GM23248 (cell line): ENCODE data around the gene PINLYP. TPM values are rescaled to one million over a fixed set of nuclear protein-coding genes. Genes with fewer than 3 reads are reported as not detected.

Experiments used
- DNase-seq: peaks from one replicate; pipeline ENCODE4 v3.0.0-alpha.2; 2015
- H2AFZ ChIP-seq: fragments of 200-600 bp; sonication (generic); 2 replicates; pipeline ENCODE4 v1.6.1; 2016; ENCODE audit warnings: antibody characterized with exemption
- H3F3A ChIP-seq: fragments of 200-600 bp; sonication (generic); 2 replicates; pipeline ENCODE4 v1.6.1; 2016; ENCODE audit warnings: mild to moderate bottlenecking, antibody characterized with exemption, mixed run types; ENCODE audit not compliant: insufficient read depth
- H3K27ac ChIP-seq: fragments of 200-600 bp; sonication (generic); 2 replicates; pipeline ENCODE4 v1.5.1; 2016; ENCODE audit warnings: mild to moderate bottlenecking
- H3K27me3 ChIP-seq: fragments of 200-600 bp; sonication (generic); replicated peaks from 2 replicates; pipeline ENCODE4 v1.6.1; 2016; ENCODE audit warnings: mild to moderate bottlenecking; ENCODE audit not compliant: insufficient read depth
- H3K36me3 ChIP-seq: fragments of 200-600 bp; sonication (generic); 2 replicates; pipeline ENCODE4 v1.6.1; 2016; ENCODE audit warnings: low read depth, mild to moderate bottlenecking
- H3K4me1 ChIP-seq: fragments of 200-600 bp; sonication (generic); 2 replicates; pipeline ENCODE4 v1.6.1; 2016; ENCODE audit warnings: mild to moderate bottlenecking; ENCODE audit not compliant: insufficient read depth
- H3K4me2 ChIP-seq: fragments of 200-600 bp; sonication (generic); one replicate; pipeline ENCODE4 v1.6.1; 2016; ENCODE audit warnings: mild to moderate bottlenecking; ENCODE audit not compliant: unreplicated experiment
- H3K4me3 ChIP-seq: fragments of 200-600 bp; sonication (generic); 2 replicates; pipeline ENCODE4 v1.5.1; 2016; ENCODE audit warnings: mild to moderate bottlenecking
- H3K79me2 ChIP-seq: fragments of 200-600 bp; sonication (generic); 2 replicates; pipeline ENCODE4 v1.6.1; 2016; ENCODE audit warnings: mild to moderate bottlenecking; ENCODE audit not compliant: insufficient read depth
- H3K9ac ChIP-seq: fragments of 200-600 bp; sonication (generic); 2 replicates; pipeline ENCODE4 v1.6.1; 2016; ENCODE audit warnings: mild to moderate bottlenecking
- H3K9me2 ChIP-seq: fragments of 200-600 bp; sonication (generic); 2 replicates; pipeline ENCODE4 v1.6.1; 2016; ENCODE audit warnings: mixed run types, mild to moderate bottlenecking, moderate library complexity; ENCODE audit not compliant: insufficient read depth
- H3K9me3 ChIP-seq: fragments of 200-600 bp; sonication (generic); one replicate; pipeline ENCODE4 v1.6.1; 2017; ENCODE audit warnings: low read depth
- H4K20me1 ChIP-seq: fragments of 200-600 bp; sonication (generic); 2 replicates; pipeline ENCODE4 v1.6.0; 2016; ENCODE audit not compliant: insufficient read depth
- EZH2 ChIP-seq: fragments of 200-600 bp; sonication (generic); IDR thresholded peaks from 2 replicates; pipeline ENCODE4 v1.6.1; 2018; ENCODE audit warnings: antibody characterized with exemption, mild to moderate bottlenecking; ENCODE audit not compliant: insufficient read depth, poor library complexity, severe bottlenecking
- EZH2phosphoT487 ChIP-seq: fragments of 200-600 bp; sonication (generic); IDR thresholded peaks from 2 replicates; pipeline ENCODE4 v1.6.1; 2018; ENCODE audit warnings: antibody characterized with exemption, moderate library complexity, mild to moderate bottlenecking, low read depth; ENCODE audit not compliant: insufficient read depth
- WGBS, 2 experiments: methylation state at CpG; one replicate each; pipeline ENCODE4 v1.1.6; 2015 to 2017; ENCODE audit warnings: low lambda C conversion rate in 2 of 2, low coverage in 1 of 2; ENCODE audit errors: missing lambda C conversion rate in 2 of 2; 5-methylcytosine and 5-hydroxymethylcytosine counted together
- in situ Hi-C: fragments of 300-500 bp; cut with MboI; formaldehyde crosslinking; loops from 2 replicates; pipeline ENCODE4 v1.15.0; 2020
- polyA plus RNA-seq: library from polyadenylated mRNA; unstranded; fragments of >200 nt; fragmentation: Nextera tagmentation; extraction: Ambion mirVana; gene quantifications from 2 replicates; pipeline ENCODE4 v1.2.1, GENCODE V29; 2016
- total RNA-seq: library from RNA; depleted of rRNA; stranded (reverse); fragments of >200 nt; shearing (Covaris generic); gene quantifications from 2 replicates; pipeline ENCODE4 v1.2.3, GENCODE V29; 2014; rRNA removed

PINLYP gene
- total and polyA plus RNA-seq, 2 experiments from 2014 or later: 1.8 to 2.5 TPM

GRCh38 chr19:43628646-43629326 lies 53.2 kb downstream of the PINLYP start:
- TF ChIP-seq EZH2 (no peak), EZH2phosphoT487 (no peak)

GRCh38 chr19:43631491-43631890 lies 55.9 kb downstream of the PINLYP start:
- Histone ChIP-seq H3K27me3 (0 out of 2 replicates have a peak, but pooled peaks cover 7% of the 10 kb centered on the region), H3K9ac (no peak overlapping the region), H3K4me2 (no peak overlapping the region), H3K27ac (no peak overlapping the region), H3F3A (no peaks in the 10 kb centered on the region), H3K79me2 (no peaks in the 10 kb centered on the region), H4K20me1 (no peaks in the 10 kb centered on the region), H3K4me1 (peaks cover 15% of the 10 kb centered on the region), H3K36me3 (no peaks in the 10 kb centered on the region), H3K9me3 (no peaks in the 10 kb centered on the region), H2AFZ (no peak overlapping the region), H3K4me3 (no peak overlapping the region), H3K9me2 (no peaks in the 10 kb centered on the region)
- no peak for TF ChIP-seq EZH2
- TF ChIP-seq EZH2phosphoT487: no peak
- DNase-seq: no peak
- 53 to 62% methylated on average over 5 of the region's 5 CpGs for WGBS, 2 experiments
- in situ Hi-C loops: no loop called here

More at GRCh38 chr19:43628646-43629326, 53.2 kb downstream of the PINLYP start:
- H2AFZ ChIP-seq: no peak overlapping the region
- H3K79me2 ChIP-seq: no peaks in the 10 kb centered on the region
- no peak overlapping the region for H3K9ac ChIP-seq
- no peaks in the 10 kb centered on the region for H4K20me1 ChIP-seq
- no peaks in the 10 kb centered on the region for H3K9me2 ChIP-seq
- H3K4me2 ChIP-seq: no peak overlapping the region
- H3F3A ChIP-seq: no peaks in the 10 kb centered on the region
- no peaks in the 10 kb centered on the region for H3K9me3 ChIP-seq
- DNase-seq: no peak
- H3K27me3 ChIP-seq: 0 out of 2 replicates have a peak, but pooled peaks cover 7% of the 10 kb centered on the region
- no peaks in the 10 kb centered on the region for H3K36me3 ChIP-seq
- H3K27ac ChIP-seq: no peak overlapping the region
- in situ Hi-C loops: no loop called here
- H3K4me3 ChIP-seq: no peak overlapping the region
- H3K4me1 ChIP-seq: no peaks in the 10 kb centered on the region
- 58 to 64% methylated on average over 3 of the region's 3 CpGs for WGBS, 2 experiments

Other genes starting within 250 kb of the PINLYP start
- 0.32 and 1.1 TPM in 2 replicates for gene CD177, start 222.1 kb upstream of the PINLYP start, total RNA-seq
- 0.36 and 0.38 TPM in 2 replicates for gene CD177, start 222.1 kb upstream of the PINLYP start, polyA plus RNA-seq
- not detected in 2 replicates for gene TEX101, start 160.9 kb upstream of the PINLYP start, total RNA-seq
- gene TEX101, start 160.9 kb upstream of the PINLYP start, polyA plus RNA-seq: not detected in 2 replicates
- gene LYPD3, start 110.2 kb upstream of the PINLYP start, total RNA-seq: not detected in 2 replicates
- 0.22 and 0.28 TPM in 2 replicates for gene LYPD3, start 110.2 kb upstream of the PINLYP start, polyA plus RNA-seq
- gene PHLDB3, start 71.1 kb upstream of the PINLYP start, total RNA-seq: 5.6 and 8.9 TPM in 2 replicates
- gene PHLDB3, start 71.1 kb upstream of the PINLYP start, polyA plus RNA-seq: 3.9 and 4.6 TPM in 2 replicates
- 71.1 and 100.0 TPM in 2 replicates for gene ETHE1, start 48.6 kb upstream of the PINLYP start, total RNA-seq
- gene ETHE1, start 48.6 kb upstream of the PINLYP start, polyA plus RNA-seq: 70.8 and 75.4 TPM in 2 replicates
- 0.22 TPM in 1 of 2 replicates, not detected in the other for gene ZNF575, start 42.6 kb upstream of the PINLYP start, total RNA-seq
- 3.1 and 3.9 TPM in 2 replicates for gene ZNF575, start 42.6 kb upstream of the PINLYP start, polyA plus RNA-seq
- 26.7 and 28.0 TPM in 2 replicates for gene XRCC1, start 274 bp upstream of the PINLYP start, total RNA-seq
- 26.7 and 32.4 TPM in 2 replicates for gene XRCC1, start 274 bp upstream of the PINLYP start, polyA plus RNA-seq
- gene IRGQ, start 20.3 kb downstream of the PINLYP start, total RNA-seq: 19.9 and 25.5 TPM in 2 replicates
- gene IRGQ, start 20.3 kb downstream of the PINLYP start, polyA plus RNA-seq: 5.7 and 6.0 TPM in 2 replicates
- gene ZNF576, start 20.8 kb downstream of the PINLYP start, total RNA-seq: 11.7 and 14.4 TPM in 2 replicates
- 19.3 and 22.2 TPM in 2 replicates for gene ZNF576, start 20.8 kb downstream of the PINLYP start, polyA plus RNA-seq
- gene SRRM5, start 36.3 kb downstream of the PINLYP start, total RNA-seq: not detected in 2 replicates
- gene SRRM5, start 36.3 kb downstream of the PINLYP start, polyA plus RNA-seq: not detected in 2 replicates
- 24.0 and 36.0 TPM in 2 replicates for gene ZNF428, start 43.8 kb downstream of the PINLYP start, total RNA-seq
- 25.6 and 29.7 TPM in 2 replicates for gene ZNF428, start 43.8 kb downstream of the PINLYP start, polyA plus RNA-seq
- gene CADM4, start 64.0 kb downstream of the PINLYP start, total RNA-seq: 1.0 and 1.7 TPM in 2 replicates
- gene CADM4, start 64.0 kb downstream of the PINLYP start, polyA plus RNA-seq: 0.14 and 0.27 TPM in 2 replicates
- 100 and 118 TPM in 2 replicates for gene PLAUR, start 94.4 kb downstream of the PINLYP start, total RNA-seq
- 125 and 139 TPM in 2 replicates for gene PLAUR, start 94.4 kb downstream of the PINLYP start, polyA plus RNA-seq
- gene IRGC, start 140.3 kb downstream of the PINLYP start, total RNA-seq: not detected in 2 replicates
- not detected in 2 replicates for gene IRGC, start 140.3 kb downstream of the PINLYP start, polyA plus RNA-seq
- gene SMG9, start 179.2 kb downstream of the PINLYP start, total RNA-seq: 11.5 and 13.0 TPM in 2 replicates
- 23.2 and 25.7 TPM in 2 replicates for gene SMG9, start 179.2 kb downstream of the PINLYP start, polyA plus RNA-seq
- 8.7 and 13.7 TPM in 2 replicates for gene KCNN4, start 205.2 kb downstream of the PINLYP start, total RNA-seq
- 9.4 and 11.9 TPM in 2 replicates for gene KCNN4, start 205.2 kb downstream of the PINLYP start, polyA plus RNA-seq
- 0.32 and 0.76 TPM in 2 replicates for gene LYPD5, start 226.6 kb downstream of the PINLYP start, total RNA-seq
- 1.1 and 1.4 TPM in 2 replicates for gene LYPD5, start 226.6 kb downstream of the PINLYP start, polyA plus RNA-seq